MM.1S (cell line): ENCODE measurements around the gene TTC39C.

Experiments used
- DNase-seq: peaks from one replicate; pipeline ENCODE4 v3.0.0-alpha.2; 2015
- H2AFZ ChIP-seq: fragments of 300-600 bp; sonication (generic); 2 replicates; pipeline ENCODE4 v1.6.0; 2016; ENCODE audit warnings: antibody characterized with exemption, low read length
- H3F3A ChIP-seq: fragments of 300-600 bp; sonication (generic); 2 replicates; pipeline ENCODE4 v1.6.1; 2016; ENCODE audit warnings: mild to moderate bottlenecking, antibody characterized with exemption, low read length, moderate library complexity, mixed read lengths; ENCODE audit not compliant: insufficient read depth
- H3K27ac ChIP-seq: fragments of 300-600 bp; sonication (generic); 2 replicates; pipeline ENCODE4 v1.5.1; 2016; ENCODE audit warnings: mild to moderate bottlenecking, low read length
- H3K27me3 ChIP-seq: fragments of 300-600 bp; sonication (generic); replicated peaks from 2 replicates; pipeline ENCODE4 v1.6.0; 2016; ENCODE audit warnings: low read length; ENCODE audit not compliant: insufficient read depth
- H3K36me3 ChIP-seq: fragments of 300-600 bp; sonication (generic); replicated peaks from 2 replicates; pipeline ENCODE4 v1.6.1; 2016; ENCODE audit warnings: mild to moderate bottlenecking, low read length, mixed read lengths; ENCODE audit not compliant: insufficient read depth
- H3K4me1 ChIP-seq: fragments of 300-600 bp; sonication (generic); 2 replicates; pipeline ENCODE4 v1.6.1; 2016; ENCODE audit warnings: low read length, mixed read lengths
- H3K4me2 ChIP-seq: fragments of 300-600 bp; sonication (generic); 2 replicates; pipeline ENCODE4 v1.6.0; 2016; ENCODE audit warnings: low read depth, low read length
- H3K4me3 ChIP-seq: fragments of 300-600 bp; sonication (generic); 2 replicates; pipeline ENCODE4 v1.5.1; 2016; ENCODE audit warnings: low read length, mixed read lengths
- H3K79me2 ChIP-seq: fragments of 300-600 bp; sonication (generic); 2 replicates; pipeline ENCODE4 v1.6.1; 2016; ENCODE audit warnings: mixed run types, low read length, mixed read lengths
- H3K9ac ChIP-seq: fragments of 300-600 bp; sonication (generic); 2 replicates; pipeline ENCODE4 v1.6.1; 2016; ENCODE audit warnings: low read length, mixed read lengths
- H3K9me2 ChIP-seq: fragments of 300-600 bp; sonication (generic); replicated peaks from 2 replicates; pipeline ENCODE4 v1.6.1; 2016; ENCODE audit warnings: mild to moderate bottlenecking, low read length, mixed read lengths; ENCODE audit not compliant: insufficient read depth
- H3K9me3 ChIP-seq: fragments of 300-600 bp; sonication (generic); replicated peaks from 2 replicates; pipeline ENCODE4 v1.6.1; 2016; ENCODE audit warnings: mild to moderate bottlenecking, low read length, mixed read lengths; ENCODE audit not compliant: insufficient read depth
- H4K20me1 ChIP-seq: fragments of 300-600 bp; sonication (generic); 2 replicates; pipeline ENCODE4 v1.6.1; 2016; ENCODE audit warnings: mild to moderate bottlenecking, low read length, moderate library complexity, mixed read lengths; ENCODE audit not compliant: insufficient read depth
- CTCF ChIP-seq: fragments of 300-600 bp; sonication (generic); IDR thresholded peaks from 2 replicates; pipeline ENCODE4 v1.5.1; 2016; ENCODE audit warnings: antibody characterized with exemption, low read length, mixed read lengths
- EZH2 ChIP-seq: fragments of 300-600 bp; sonication (generic); optimal IDR thresholded peaks from 2 replicates; pipeline ENCODE3; 2017; ENCODE audit warnings: low read depth, mild to moderate bottlenecking, antibody characterized with exemption, low read length, mixed read lengths
- EZH2phosphoT487 ChIP-seq: fragments of 300-600 bp; sonication (generic); IDR thresholded peaks from 2 replicates; pipeline ENCODE4 v1.6.1; 2018; ENCODE audit warnings: antibody characterized with exemption, low read length

The TTC39C gene

GRCh38 chr18:23977103-23977502, 37.5 kb upstream of the TTC39C start:
- H3K4me1 ChIP-seq, result no peaks in the 10 kb centered on the region
- no peaks in the 10 kb centered on the region for H3K79me2 ChIP-seq
- no peak overlapping the region for H2AFZ ChIP-seq
- no peak overlapping the region for H3K4me2 ChIP-seq
- no peak for DNase-seq
- H4K20me1 ChIP-seq, result no peaks in the 10 kb centered on the region
- H3K27me3 ChIP-seq, result no peaks in the 10 kb centered on the region
- TF ChIP-seq EZH2phosphoT487 (no peak), EZH2 (no peak), CTCF (no peak)
- no peaks in the 10 kb centered on the region for H3K9me3 ChIP-seq
- no peaks in the 10 kb centered on the region for H3F3A ChIP-seq
- no peak overlapping the region for H3K9ac ChIP-seq
- no peak overlapping the region for H3K4me3 ChIP-seq
- no peaks in the 10 kb centered on the region for H3K36me3 ChIP-seq
- no peaks in the 10 kb centered on the region for H3K9me2 ChIP-seq
- no peak overlapping the region for H3K27ac ChIP-seq

- Histone ChIP-seq H3K4me3 (no peak overlapping the region), H3K36me3 (no peaks in the 10 kb centered on the region), H3K9ac (no peak overlapping the region), H3K4me1 (no peaks in the 10 kb centered on the region), H2AFZ (no peak overlapping the region), H3K9me3 (no peaks in the 10 kb centered on the region), H3K27ac (no peak overlapping the region), H3K9me2 (no peaks in the 10 kb centered on the region), H3F3A (no peaks in the 10 kb centered on the region), H3K27me3 (no peaks in the 10 kb centered on the region), H3K79me2 (no peaks in the 10 kb centered on the region), H3K4me2 (no peak overlapping the region), H4K20me1 (no peaks in the 10 kb centered on the region)
- TF ChIP-seq EZH2 (no peak), CTCF (no peak), EZH2phosphoT487 (no peak)
- DNase-seq, result no peak
Observed at GRCh38 chr18:23977719-23978483, 36.7 kb upstream of the TTC39C start.

GRCh38 chr18:23981369-23981980, 33.1 kb upstream of the TTC39C start:
- no peak overlapping the region for H3K27ac ChIP-seq
- no peaks in the 10 kb centered on the region for H3K4me1 ChIP-seq
- H3K4me2 ChIP-seq, result no peak overlapping the region
- H3K27me3 ChIP-seq, result no peaks in the 10 kb centered on the region
- no peaks in the 10 kb centered on the region for H4K20me1 ChIP-seq
- H3F3A ChIP-seq, result no peaks in the 10 kb centered on the region
- no peak for DNase-seq
- no peak overlapping the region for H3K4me3 ChIP-seq
- no peaks in the 10 kb centered on the region for H3K36me3 ChIP-seq
- TF ChIP-seq EZH2phosphoT487 (no peak), CTCF (no peak), EZH2 (no peak)
- no peaks in the 10 kb centered on the region for H3K9me2 ChIP-seq
- H3K9ac ChIP-seq, result no peak overlapping the region
- H2AFZ ChIP-seq, result no peak overlapping the region
- no peaks in the 10 kb centered on the region for H3K9me3 ChIP-seq
- no peaks in the 10 kb centered on the region for H3K79me2 ChIP-seq
